GM12878 (cell line): ENCODE data around the gene ALOX12. TPM values are rescaled to one million over a fixed set of nuclear protein-coding genes. Genes with fewer than 3 reads are reported as not detected.

Source experiments
- ATAC-seq: fragments of 200-7000 bp; cut with Tn5 transposase; 3 replicates; pipeline ENCODE4 v1.9.1; 2020; ENCODE audit warnings: mild to moderate bottlenecking, moderate library complexity
- BruUV-seq: library from RNA; stranded (reverse); fragments of 400-500 nt; replicated peaks from 2 replicates; lab custom pipeline; 2021; lab: Mats Ljungman, UMichigan
- CTCF ChIA-PET: fragments of 300-600 bp; sonication (Branson Sonifier 250); formaldehyde crosslinking; extraction: SDS; loops from one replicate; lab custom pipeline; 2021; ENCODE audit warnings: inconsistent platforms; lab: Yijun Ruan, JAX
- POLR2A ChIA-PET: fragments of 350-600 bp; formaldehyde crosslinking; extraction: SDS; loops from one replicate; lab custom pipeline; 2021; ENCODE audit warnings: inconsistent platforms; lab: Charles Lee
- RAD21 ChIA-PET: fragments of 300-600 bp; sonication (Branson Sonifier 250); formaldehyde crosslinking; loops from one replicate; lab custom pipeline; 2023; ENCODE audit warnings: antibody characterized with exemption; ENCODE audit not compliant: unreplicated experiment; lab: Charles Lee
- SMC1A ChIA-PET: fragments of 300-600 bp; sonication (Branson Sonifier 250); formaldehyde crosslinking; loops from one replicate; lab custom pipeline; 2023; ENCODE audit not compliant: unreplicated experiment, uncharacterized antibody; lab: Charles Lee
- DNase-seq: peaks from one replicate; pipeline ENCODE4 v3.0.0-alpha.2; 2011; ENCODE audit warnings: low read depth, low spot score
- FAIRE-seq: peaks from 3 replicates; lab custom pipeline; 2011; peaks lifted over from hg19 to GRCh38; lab: Jason Lieb, UNC
- H2AFZ ChIP-seq: 2 replicates; pipeline ENCODE4 v1.6.0; 2011; ENCODE audit warnings: low read depth, low read length, control low read depth; ENCODE audit not compliant: control insufficient read depth
- H3K27ac ChIP-seq: 2 replicates; pipeline ENCODE4 v1.5.1; 2011; ENCODE audit warnings: control low read depth; ENCODE audit not compliant: control insufficient read depth, insufficient read depth
- H3K27me3 ChIP-seq, 2 experiments: replicated peaks in 1 of 2; 2 replicates each; pipeline versions ENCODE4 v1.6.0 to v1.6.1; 2011; ENCODE audit warnings: low read length in 1 of 2; ENCODE audit not compliant: control insufficient read depth in 2 of 2, insufficient read depth in 2 of 2
- H3K36me3 ChIP-seq, 2 experiments: 2 replicates each; pipeline ENCODE4 v1.5.1; 2011; ENCODE audit warnings: low read length in 1 of 2; ENCODE audit not compliant: control insufficient read depth in 2 of 2, insufficient read depth in 2 of 2
- H3K4me1 ChIP-seq: 2 replicates; pipeline ENCODE4 v1.6.1; 2011; ENCODE audit warnings: mild to moderate bottlenecking, low read length, moderate library complexity, mixed read lengths; ENCODE audit not compliant: control insufficient read depth, insufficient read depth
- H3K4me2 ChIP-seq: 2 replicates; pipeline ENCODE4 v1.6.0; 2011; ENCODE audit warnings: control low read depth; ENCODE audit not compliant: control insufficient read depth, insufficient read depth
- H3K4me3 ChIP-seq: fragments of 200-600 bp; sonication (generic); 2 replicates; pipeline ENCODE4 v1.5.1; 2016
- H3K79me2 ChIP-seq: 2 replicates; pipeline ENCODE4 v1.6.0; 2011; ENCODE audit warnings: low read length; ENCODE audit not compliant: control insufficient read depth, insufficient read depth
- H3K9ac ChIP-seq: 2 replicates; pipeline ENCODE4 v1.8.0; 2011; ENCODE audit warnings: low read length, control low read depth, mixed read lengths; ENCODE audit not compliant: control insufficient read depth, insufficient read depth
- H3K9me3 ChIP-seq: replicated peaks from 3 replicates; pipeline ENCODE4 v1.5.1; 2011; ENCODE audit warnings: mild to moderate bottlenecking, low read length; ENCODE audit not compliant: control insufficient read depth, insufficient read depth
- H4K20me1 ChIP-seq: 2 replicates; pipeline ENCODE4 v1.6.0; 2011; ENCODE audit not compliant: control insufficient read depth, insufficient read depth
- CBFB ChIP-seq: IDR thresholded peaks from 2 replicates; pipeline ENCODE4 v1.6.1; 2016; ENCODE audit warnings: antibody characterized with exemption, low read depth
- CHD2 ChIP-seq: IDR thresholded peaks from 2 replicates; pipeline ENCODE4 v1.6.1; 2011; ENCODE audit warnings: low read depth, low read length, improper control_type of control experiment, borderline replicate concordance
- E2F4 ChIP-seq: IDR thresholded peaks from 2 replicates; pipeline ENCODE4 v1.6.1; 2012; ENCODE audit warnings: low read depth, low read length, improper control_type of control experiment
- EGR1 ChIP-seq, 2 experiments: IDR thresholded peaks; 1 replicate in 1 of 2; 2 replicates in 1 of 2; pipeline ENCODE4 v1.6.1; 2011 to 2012; ENCODE audit warnings: low read depth in 2 of 2, low read length in 2 of 2, borderline replicate concordance in 1 of 2, mild to moderate bottlenecking in 1 of 2, moderate library complexity in 1 of 2
- ELK1 ChIP-seq: IDR thresholded peaks from 2 replicates; pipeline ENCODE4 v1.6.1; 2012; ENCODE audit warnings: low read depth, low read length, improper control_type of control experiment
- HDGF ChIP-seq: fragments of 450-650 bp; IDR thresholded peaks from 2 replicates; pipeline ENCODE4 v1.6.1; 2016; ENCODE audit warnings: antibody characterized with exemption
- IKZF2 ChIP-seq, 2 experiments: fragments of 450-650 bp; IDR thresholded peaks; 2 replicates each; pipeline ENCODE4 v1.6.1; 2017; ENCODE audit warnings: mild to moderate bottlenecking in 2 of 2, moderate library complexity in 2 of 2
- MEF2B ChIP-seq: fragments of 450-650 bp; IDR thresholded peaks from 2 replicates; pipeline ENCODE4 v1.6.1; 2018; ENCODE audit warnings: mild to moderate bottlenecking, moderate library complexity; ENCODE audit not compliant: partially characterized antibody, poor library complexity, severe bottlenecking
- MTA3 ChIP-seq: IDR thresholded peaks from 2 replicates; pipeline ENCODE4 v1.6.1; 2012; ENCODE audit warnings: low read length, inconsistent platforms, borderline replicate concordance
- NKRF ChIP-seq: fragments of 450-650 bp; conservative IDR thresholded peaks from 2 replicates; pipeline ENCODE4 v1.6.1; 2017; ENCODE audit warnings: mild to moderate bottlenecking, moderate library complexity
- NR2C1 ChIP-seq: fragments of 450-650 bp; IDR thresholded peaks from 2 replicates; pipeline ENCODE4 v1.6.1; 2017; ENCODE audit warnings: antibody characterized with exemption, mild to moderate bottlenecking, moderate library complexity
- NR2F1 ChIP-seq: fragments of 450-650 bp; conservative IDR thresholded peaks from 2 replicates; pipeline ENCODE4 v1.6.1; 2017; ENCODE audit warnings: mild to moderate bottlenecking
- PBX3 ChIP-seq: IDR thresholded peaks from 2 replicates; pipeline ENCODE4 v1.6.1; 2011; ENCODE audit warnings: mild to moderate bottlenecking, low read depth, low read length, moderate library complexity; ENCODE audit not compliant: insufficient replicate concordance
- PML ChIP-seq: IDR thresholded peaks from 2 replicates; pipeline ENCODE4 v1.6.1; 2012; ENCODE audit warnings: low read length, inconsistent platforms
- POLR2A ChIP-seq: IDR thresholded peaks from 2 replicates; pipeline ENCODE4 v1.6.1; 2011; ENCODE audit warnings: low read depth, mild to moderate bottlenecking, low read length
- RB1 ChIP-seq: fragments of 450-650 bp; formaldehyde crosslinking; IDR thresholded peaks from 2 replicates; pipeline ENCODE4 v1.6.1; 2017; ENCODE audit warnings: mild to moderate bottlenecking, borderline replicate concordance
- SMC3 ChIP-seq: IDR thresholded peaks from 2 replicates; pipeline ENCODE4 v1.6.1; 2011; ENCODE audit warnings: low read length, improper control_type of control experiment, borderline replicate concordance
- SREBF1 ChIP-seq: IDR thresholded peaks from 2 replicates; pipeline ENCODE4 v1.6.1; 2012; ENCODE audit warnings: mild to moderate bottlenecking, low read length
- SUZ12 ChIP-seq: fragments of 200-600 bp; sonication (generic); IDR thresholded peaks from one replicate; pipeline ENCODE4 v1.6.1; 2018; ENCODE audit warnings: antibody characterized with exemption, mild to moderate bottlenecking; ENCODE audit not compliant: unreplicated experiment
- TCF3 ChIP-seq: IDR thresholded peaks from 2 replicates; pipeline ENCODE4 v1.6.1; 2012; ENCODE audit warnings: low read depth, mild to moderate bottlenecking, low read length, borderline replicate concordance; ENCODE audit not compliant: insufficient read depth
- WGBS: methylation state at CpG from one replicate; pipeline ENCODE4 v1.1.6; 2016; ENCODE audit warnings: low lambda C conversion rate; ENCODE audit not compliant: insufficient replicate concordance, insufficient coverage; ENCODE audit errors: missing lambda C conversion rate; 5-methylcytosine and 5-hydroxymethylcytosine counted together
- in situ Hi-C: fragments of 300-500 bp; cut with MboI; formaldehyde crosslinking; loops from 9 replicates; pipeline ENCODE4 v1.14.3; 2018; ENCODE audit warnings: mixed read lengths
- intact Hi-C: fragments of 100-400 bp; cut with micrococcal nuclease; formaldehyde crosslinking; loops from one replicate; pipeline ENCODE4 v1.14.2; 2022; ENCODE audit not compliant: unreplicated experiment
- polyA plus RNA-seq, 11 experiments: library from polyadenylated mRNA; depleted of rRNA in 4 of 11; unstranded in 6 of 11; stranded (reverse) in 5 of 11; fragments of >200 nt; fragmentation: Nextera tagmentation in 4 of 11; fragmentation: Illumina TruSeq in 1 of 11; extraction: Ambion mirVana in 4 of 11; extraction: Trizol in 1 of 11; gene quantifications; 1 replicate in 1 of 11; 2 replicates in 10 of 11; pipeline versions ENCODE4 v1.2.1 to v1.2.3, GENCODE V29; 2011 to 2016; ENCODE audit warnings: inconsistent platforms in 2 of 11, missing spikeins in 2 of 11, low read depth in 1 of 11
- total RNA-seq, 4 experiments: library from RNA; depleted of rRNA in 3 of 4; stranded (reverse); fragments of >200 nt in 3 of 4; fragmentation: Illumina TruSeq in 1 of 4; extraction: Trizol in 1 of 4; gene quantifications; 2 replicates each; pipeline versions ENCODE4 v1.2.1 to v1.2.3, GENCODE V29; 2013 to 2021

Gene ALOX12
- total and polyA plus RNA-seq, 10 of the 15 experiments (the other 5 are each of a cell fraction or from before 2014, with no cell fraction given): 0.23 to 0.82 (median 0.58) TPM; not detected in 6

- Histone ChIP-seq H2AFZ (no peak overlapping the region), H3K27ac (no peak overlapping the region), H3K4me1 (no peaks in the 10 kb centered on the region), H3K4me3 (no peak overlapping the region), H3K79me2 (no peaks in the 10 kb centered on the region; the same call in 1 of the 2 replicates), H4K20me1 (no peaks in the 10 kb centered on the region), H3K9ac (no peak overlapping the region), H3K36me3 (peaks cover 7 to 11% of the 10 kb centered on the region in 2 experiments), H3K9me3 (no peaks in the 10 kb centered on the region), H3K4me2 (no peak overlapping the region), H3K27me3 (no peaks in the 10 kb centered on the region)
- POLR2A ChIA-PET: interaction anchor here (0.9 to 1.4 kb wide), 3 partner anchors 61 to 160 kb away, joined by 3 to 4 read pairs (median 3); no protein-coding TSS in a partner anchor
- SMC1A ChIA-PET: interaction anchor here (0.6 to 5.2 kb wide), 29 partner anchors 9 to 528 kb away, joined by 3 to 67 read pairs (median 5); partner anchors contain the start of genes BCL6B, RNASEK and SLC16A13
- RAD21 ChIA-PET: interaction anchor here (0.6 to 3.8 kb wide), 16 partner anchors 11 to 338 kb away, joined by 3 to 61 read pairs (median 6); partner anchors contain the start of gene BCL6B
- CTCF ChIA-PET: interaction anchor here (0.5 to 15.9 kb wide), 49 partner anchors 8 to 1446 kb away, joined by 3 to 237 read pairs (median 4); partner anchors contain the start of genes ALOX12 and RNASEK
- DNase-seq (no peak), ATAC-seq (no peak), FAIRE-seq (no peak)
- BruUV-seq: no TSS peak
- in situ Hi-C loops: loop anchor here (10.0 kb wide), 1 partner anchor 159 kb away; no protein-coding TSS in a partner anchor
- intact Hi-C loops: loop anchor here (1.0 to 2.0 kb wide), 3 partner anchors 90 to 337 kb away; no protein-coding TSS in a partner anchor
- 92% methylated on average over 2 of the region's 2 CpGs for WGBS
- no peak for TF ChIP-seq POLR2A
- no peak for TF ChIP-seq NR2F1
- no peak for TF ChIP-seq RB1
- TF ChIP-seq E2F4: no peak
- TF ChIP-seq ELK1: no peak
- no peak for TF ChIP-seq MTA3
- no peak for TF ChIP-seq PML
- no peak for TF ChIP-seq NR2C1
- no peak for TF ChIP-seq CHD2
- no peak for TF ChIP-seq SMC3
- no peak for TF ChIP-seq SUZ12
- no peak for TF ChIP-seq CBFB
- TF ChIP-seq IKZF2 (IDR thresholded peaks at IDR 0.05): no peak
- no peak for TF ChIP-seq NKRF
- TF ChIP-seq SREBF1: no peak
- TF ChIP-seq EGR1 (IDR thresholded peaks at IDR 0.05; ENCODE audit: borderline replicate concordance in 1 of 2, low read depth in 2 of 2, low read length in 2 of 2): no peak
- no peak for TF ChIP-seq PBX3
- TF ChIP-seq HDGF: no peak
- TF ChIP-seq MEF2B: no peak
- no peak for TF ChIP-seq TCF3
- TF ChIP-seq, all 136 proteins: peak for 0
Observed at GRCh38 chr17:7003745-7004144, 7.9 kb downstream of the ALOX12 start.
